Measurements from ENCODE around the gene APOD.

APOD gene

DNA sequence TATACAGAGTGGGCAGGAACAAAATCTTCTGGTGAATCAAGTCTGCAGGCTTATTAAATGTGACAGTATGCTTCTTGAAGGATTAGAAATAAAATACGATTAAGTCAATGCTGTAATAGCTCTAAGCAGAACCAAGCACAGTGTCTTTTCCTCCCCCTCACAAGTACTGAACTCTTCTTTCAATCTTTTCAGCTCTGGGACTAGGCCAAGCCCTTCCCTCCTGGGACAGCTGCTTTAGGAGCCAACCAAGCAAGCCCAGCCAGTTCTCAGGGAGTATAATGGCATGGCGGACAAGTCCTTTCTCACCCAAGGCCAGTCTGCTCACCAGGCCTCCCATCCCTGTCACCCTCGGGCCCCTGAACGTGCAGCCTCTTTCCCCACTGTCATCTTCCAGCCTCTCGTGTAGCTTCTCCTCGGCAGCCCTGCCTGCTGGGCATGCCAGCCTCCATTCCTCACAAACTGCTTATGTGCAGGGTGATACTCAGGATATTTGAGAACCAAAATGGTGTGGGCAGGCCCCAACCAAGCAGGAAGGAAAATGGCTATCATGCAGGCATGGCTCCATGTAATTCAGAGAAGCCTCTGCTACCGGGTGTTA, 32.3 kb downstream of the APOD start:
- DNase-seq = no peak

DNA sequence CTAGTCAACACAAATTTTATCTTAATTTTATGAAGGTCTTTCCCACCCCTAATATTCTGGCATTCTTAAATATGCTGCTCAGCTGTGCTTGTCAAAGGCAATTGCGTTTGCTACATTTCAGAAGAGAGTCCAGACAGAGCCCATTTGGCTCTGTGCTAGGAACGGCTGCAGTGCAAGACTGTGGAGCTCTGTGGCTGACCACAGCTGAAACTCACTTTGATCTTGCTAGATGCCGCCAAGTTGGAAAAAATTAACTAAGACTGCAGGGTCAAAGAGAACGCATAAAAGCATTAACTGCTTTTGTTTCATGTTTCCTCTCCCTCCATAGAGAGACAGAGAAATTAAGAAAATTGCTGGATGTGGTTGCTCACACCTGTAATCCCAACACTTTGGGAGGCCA, 33.0 kb downstream of the APOD start:
- DNase-seq = no peak

DNA sequence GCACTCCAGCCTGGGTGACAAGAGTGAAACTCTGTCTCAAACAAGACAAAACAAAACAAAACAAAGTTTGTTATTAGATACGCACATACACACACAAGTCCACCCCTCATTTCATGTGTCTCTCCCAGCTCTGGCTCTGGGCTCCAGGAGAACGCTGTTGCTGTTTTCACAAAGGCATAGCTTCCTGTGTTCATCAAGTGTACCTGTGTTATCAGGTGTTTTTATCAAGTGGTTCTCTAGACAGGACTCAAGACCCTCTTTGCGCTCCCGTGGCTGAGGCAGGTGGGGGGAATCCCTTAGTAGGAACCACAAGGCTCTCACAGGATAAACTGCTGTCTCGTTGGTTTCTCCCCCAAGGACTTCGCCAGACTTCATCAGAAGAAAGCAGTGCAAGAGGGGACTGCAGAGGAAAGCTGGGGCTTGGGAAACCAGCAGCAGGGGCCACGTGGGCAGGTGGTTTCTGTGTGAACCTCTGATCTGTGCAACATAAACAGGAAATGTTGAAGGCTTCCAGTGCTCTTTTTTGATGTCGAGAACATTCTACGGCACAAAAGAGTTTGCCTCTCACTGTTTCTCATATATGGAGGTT, 33.7 kb downstream of the APOD start:
- DNase-seq = no peak

DNA sequence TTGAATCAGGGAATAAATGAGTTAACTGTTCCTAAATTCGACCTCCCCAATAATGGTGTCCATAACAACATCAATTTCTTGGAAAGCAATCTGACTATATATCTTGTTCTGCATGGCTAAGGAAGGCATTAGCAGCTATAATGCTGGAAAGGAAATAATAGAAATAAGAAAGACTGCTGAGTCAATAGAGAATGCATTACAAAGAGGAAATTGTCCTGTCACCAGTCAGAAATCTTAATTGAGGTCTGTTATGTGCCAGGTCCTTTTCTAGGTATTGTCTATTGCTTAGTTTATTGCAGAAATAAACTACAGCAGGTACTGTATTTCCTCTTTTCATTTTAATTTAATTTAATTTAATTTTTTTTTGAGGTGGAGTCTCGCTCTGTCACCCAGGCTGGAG, 34.8 kb downstream of the APOD start:
- DNase-seq = no peak

DNA sequence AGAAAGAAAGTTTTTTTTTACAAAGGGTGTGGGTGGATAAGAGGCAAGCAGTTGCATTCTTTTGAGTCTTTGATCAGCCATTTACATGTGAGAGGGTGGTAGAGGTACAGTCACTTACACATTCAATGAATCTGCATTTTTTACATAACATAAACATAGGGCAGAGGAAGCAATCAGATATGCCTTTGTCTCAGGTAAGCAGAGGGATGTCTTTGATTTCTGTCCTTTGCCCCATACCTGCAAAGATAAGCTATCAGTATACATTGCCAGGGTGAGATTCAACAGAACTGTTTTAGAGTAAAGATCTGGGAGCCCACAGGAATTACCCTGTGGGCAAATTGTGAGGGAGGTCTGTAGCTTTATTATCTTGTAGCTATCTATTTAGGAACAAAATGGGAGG, 35.2 kb downstream of the APOD start:
- DNase-seq = no peak

DNA sequence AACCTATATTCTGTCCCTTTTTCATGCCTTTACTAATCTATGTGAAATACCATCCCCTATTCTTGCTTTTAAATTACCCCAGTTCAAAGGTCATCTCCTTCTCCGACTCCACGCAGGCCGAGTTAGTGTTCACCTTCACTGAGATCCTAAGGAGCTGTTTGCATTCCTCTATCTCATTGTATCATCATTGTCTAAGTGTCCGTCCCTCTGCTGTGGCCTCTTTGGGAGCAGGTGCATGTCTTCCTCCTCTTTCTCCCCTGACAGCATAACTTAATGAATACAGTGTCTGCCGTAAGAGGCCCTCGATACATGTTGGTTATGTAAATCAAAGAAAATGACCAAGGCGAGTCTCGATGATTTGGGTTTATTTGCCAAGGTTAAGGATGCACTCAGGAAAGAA, 35.7 kb downstream of the APOD start:
- DNase-seq = no peak

DNA sequence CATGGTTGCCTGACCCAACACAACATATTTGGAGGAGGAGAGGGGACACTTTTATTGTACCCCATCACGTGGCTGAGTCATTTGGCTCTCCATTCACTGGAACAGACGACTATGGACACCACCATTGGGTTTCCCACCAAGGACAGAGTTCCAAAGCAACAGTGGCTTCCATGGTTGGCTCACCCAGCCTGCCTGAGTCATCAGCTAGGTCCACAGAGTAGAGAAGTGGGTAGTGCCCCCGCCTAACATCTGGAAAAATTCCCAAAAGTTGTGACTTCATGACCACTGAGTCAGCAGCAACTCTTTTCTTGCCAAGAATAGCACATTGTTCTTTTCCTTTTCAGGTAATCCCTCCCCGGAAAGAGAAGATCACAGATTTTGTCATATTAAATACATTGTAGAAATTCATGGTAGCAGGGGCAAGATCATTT, 37.6 kb downstream of the APOD start:
- no peak for DNase-seq

DNA sequence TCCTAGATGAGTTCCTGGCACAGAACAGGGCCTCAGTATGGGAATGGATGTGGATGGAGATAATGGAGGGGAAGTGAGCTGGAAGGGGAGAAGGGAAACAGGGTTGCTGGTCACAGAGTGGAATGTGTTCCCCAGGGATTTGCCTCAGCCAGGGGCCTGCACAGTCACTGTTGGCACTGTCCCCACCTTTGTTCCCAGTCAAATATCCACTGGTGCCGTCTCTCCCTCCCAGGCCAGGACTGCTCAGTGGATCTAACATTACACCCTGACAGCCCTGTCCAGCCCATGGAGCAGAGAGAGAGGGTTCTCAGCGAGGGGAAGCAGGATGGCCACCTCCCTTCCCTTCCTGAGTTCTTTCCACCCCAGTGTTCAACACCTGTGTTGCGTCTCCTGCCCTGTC, 39.1 kb downstream of the APOD start:
- no peak for DNase-seq

DNA sequence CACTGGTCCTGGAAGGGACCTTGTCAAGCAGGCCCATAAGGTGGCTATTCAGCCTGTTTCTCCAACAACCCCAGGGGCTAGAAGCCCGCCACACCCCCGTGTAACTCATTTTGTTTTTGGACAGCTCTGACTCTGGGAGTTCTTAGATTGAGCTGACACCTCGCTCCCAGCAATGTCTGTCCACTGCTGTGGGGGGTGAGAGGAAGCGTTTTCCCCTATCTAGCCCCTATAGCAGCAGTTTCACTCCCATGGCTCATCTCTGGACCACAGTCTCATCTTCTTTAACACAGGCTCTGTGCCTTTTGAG, 39.6 kb downstream of the APOD start:
- DNase-seq = no peak

DNA sequence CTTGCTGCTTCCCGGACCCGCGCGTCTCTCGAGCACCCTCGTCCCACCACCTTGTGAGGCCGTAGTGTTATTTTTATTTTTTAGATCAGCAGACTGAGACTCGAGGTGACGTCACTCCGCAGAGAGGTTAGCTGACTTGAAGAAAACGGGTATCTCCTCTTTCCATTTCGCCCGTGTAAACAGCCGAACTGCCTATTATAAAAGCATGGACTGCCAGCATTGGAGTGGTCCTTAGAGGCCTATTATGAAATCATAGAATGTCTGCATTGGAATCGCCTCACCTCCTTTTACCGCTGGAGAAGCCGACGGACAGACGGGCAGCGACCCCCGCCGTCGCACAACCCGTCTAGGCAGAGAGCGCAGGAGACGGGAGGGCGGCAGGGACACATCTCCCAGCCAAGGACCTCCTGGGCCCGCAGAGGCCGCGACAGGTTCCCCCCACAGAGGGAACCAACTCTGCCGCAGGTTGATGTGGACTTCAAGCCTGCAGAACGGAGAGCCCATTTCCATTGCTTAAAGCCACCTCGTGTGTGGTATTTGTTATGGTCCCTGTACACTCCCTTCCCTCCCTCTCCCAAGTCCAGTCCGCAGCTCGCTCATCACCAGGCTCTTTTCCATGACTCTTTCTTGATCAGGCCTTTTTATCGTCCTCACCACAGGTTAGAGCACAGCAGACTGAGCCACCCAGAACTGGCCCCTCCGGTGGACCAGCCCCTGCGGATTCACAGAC, 40.1 kb downstream of the APOD start:
- no peak for DNase-seq

DNA sequence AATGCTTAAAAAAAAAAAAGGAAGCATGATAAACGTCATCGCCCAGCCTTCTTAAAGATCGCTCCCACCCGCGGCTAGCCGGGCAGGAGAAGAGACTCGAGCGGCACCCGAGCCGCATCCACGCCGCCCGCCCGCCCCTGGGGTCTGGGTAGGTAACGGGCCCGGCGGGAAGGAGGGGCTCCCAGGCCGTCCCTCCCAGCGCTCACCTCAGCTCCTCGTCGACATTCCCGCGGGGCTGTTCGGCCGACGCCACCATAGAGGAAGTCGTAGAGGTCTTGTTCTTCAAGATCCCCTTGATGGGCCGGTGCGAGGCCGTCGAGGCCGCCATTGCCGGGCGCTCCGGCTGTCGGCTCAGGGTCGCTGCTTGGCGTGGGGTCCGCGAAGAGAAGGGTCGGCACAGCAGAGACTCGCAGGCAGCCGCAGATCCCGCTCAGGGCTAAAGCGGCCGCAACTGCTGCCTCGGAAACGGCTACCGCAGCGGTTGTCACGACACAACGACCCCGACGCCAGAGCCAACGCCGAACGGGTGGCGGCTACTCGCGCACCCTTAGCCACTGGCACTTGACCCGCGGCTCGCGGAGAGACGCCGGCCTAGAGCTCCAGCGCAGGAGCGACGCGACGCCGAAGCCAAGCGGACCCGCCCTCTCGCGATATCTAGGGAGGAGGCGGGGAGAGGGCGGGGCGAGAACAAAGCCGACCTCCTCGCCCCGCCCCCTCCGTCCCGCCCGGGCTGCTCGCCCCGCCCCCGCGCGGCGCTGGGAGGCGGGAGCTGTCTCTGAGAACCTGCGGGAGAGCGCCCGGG, 40.8 kb downstream of the APOD start, which contains the start of gene PPP1R2:
Gene PPP1R2, minus strand, starts transcription at position 628 of the 802 bp plus-strand sequence. Its CDS starts 300 bp downstream, at position 328.
- no peak for DNase-seq

DNA sequence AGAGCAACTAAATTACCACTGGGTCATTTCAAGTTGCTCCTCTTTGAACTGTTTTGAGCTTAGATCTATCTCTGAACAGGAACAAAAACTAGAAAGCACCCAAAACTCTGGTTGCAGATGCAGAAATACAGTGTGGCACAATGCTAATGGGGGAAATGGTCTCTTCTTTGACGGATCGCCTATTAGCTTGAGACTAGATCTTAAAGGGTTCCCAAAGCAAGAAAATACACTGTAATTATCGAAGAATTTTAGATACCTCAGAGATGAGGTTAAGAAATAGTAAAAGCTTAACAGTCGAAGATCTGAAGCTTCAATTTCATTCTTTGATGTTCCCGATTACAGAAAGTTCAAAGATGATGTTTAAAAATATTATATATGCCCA, 41.4 kb downstream of the APOD start:
- no peak for DNase-seq

DNA sequence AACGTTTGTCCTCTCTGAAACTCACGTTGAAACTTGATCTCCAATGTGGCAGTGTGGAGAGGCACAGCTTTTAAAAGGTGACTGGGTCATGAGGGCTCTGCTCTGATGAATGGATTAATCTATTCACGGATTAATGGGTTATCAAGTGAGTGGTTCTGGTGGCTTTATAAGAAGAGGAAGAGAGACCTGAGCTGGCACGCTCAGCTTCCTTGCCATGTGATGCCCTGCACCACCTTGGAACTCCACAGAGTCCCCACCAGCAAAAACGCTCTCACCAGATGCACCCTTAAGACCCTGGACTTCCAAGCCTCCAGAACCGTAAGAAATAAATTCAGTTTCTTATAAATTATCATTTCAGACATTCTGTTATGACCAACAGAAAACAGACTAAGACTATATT, 43.2 kb downstream of the APOD start:
- no peak for DNase-seq

DNA sequence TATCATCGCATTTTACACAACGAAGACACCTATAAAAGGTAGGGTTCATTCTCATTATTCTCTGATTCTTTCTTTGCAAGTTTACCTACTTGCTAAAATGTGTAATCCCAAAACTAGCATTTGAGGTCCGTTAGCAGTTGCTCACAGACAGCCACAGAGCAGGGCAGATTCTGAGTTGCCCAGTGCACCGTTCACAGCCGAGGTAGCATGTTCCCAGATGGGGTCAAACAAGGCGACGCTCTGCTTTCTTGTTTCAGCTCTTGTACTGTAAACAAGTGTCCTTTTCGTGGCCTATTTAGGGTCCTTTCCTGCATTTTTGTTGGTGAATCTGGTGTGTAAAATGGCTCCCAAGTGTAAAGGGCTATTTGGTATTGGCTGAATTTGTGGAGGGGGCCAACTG, 43.7 kb downstream of the APOD start:
- DNase-seq = no peak

DNA sequence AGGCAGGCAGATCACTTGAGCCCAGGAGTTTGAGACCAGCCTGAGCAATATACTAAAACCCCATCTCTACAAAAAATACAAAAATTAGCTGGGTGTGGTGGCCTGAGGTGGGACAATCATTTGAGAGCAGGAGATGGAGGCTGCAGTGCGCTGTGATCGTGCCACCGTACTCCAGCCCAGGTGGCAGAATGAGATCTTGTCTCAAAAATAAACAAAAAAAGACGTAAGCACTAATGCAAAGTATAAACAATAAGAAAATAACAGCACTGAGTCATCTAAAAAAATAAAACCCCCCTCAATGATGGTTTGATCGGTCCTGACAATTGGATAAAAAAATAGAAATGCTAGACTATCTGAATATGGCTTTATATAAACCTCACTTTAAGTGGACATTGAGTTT, 44.3 kb downstream of the APOD start:
- no peak for DNase-seq

DNA sequence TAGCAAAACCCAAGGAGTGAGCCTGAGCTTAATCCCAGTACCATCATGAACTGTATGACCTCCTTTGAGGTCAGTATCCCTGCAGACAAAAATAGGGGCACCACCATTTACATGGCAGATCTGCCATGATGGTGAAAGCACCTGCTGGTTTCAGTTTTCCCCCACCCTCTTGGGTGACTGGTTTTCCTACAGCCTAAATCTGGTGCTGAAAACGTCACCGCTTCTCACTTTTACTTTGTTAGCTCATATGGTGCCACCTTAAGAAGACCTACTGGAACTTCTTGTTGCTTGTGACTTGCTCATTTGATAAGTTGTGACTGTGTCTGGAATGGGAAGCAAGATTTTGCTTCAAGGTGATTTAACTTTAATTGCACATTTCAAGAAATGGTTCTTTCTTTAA, 45.7 kb downstream of the APOD start:
- no peak for DNase-seq

DNA sequence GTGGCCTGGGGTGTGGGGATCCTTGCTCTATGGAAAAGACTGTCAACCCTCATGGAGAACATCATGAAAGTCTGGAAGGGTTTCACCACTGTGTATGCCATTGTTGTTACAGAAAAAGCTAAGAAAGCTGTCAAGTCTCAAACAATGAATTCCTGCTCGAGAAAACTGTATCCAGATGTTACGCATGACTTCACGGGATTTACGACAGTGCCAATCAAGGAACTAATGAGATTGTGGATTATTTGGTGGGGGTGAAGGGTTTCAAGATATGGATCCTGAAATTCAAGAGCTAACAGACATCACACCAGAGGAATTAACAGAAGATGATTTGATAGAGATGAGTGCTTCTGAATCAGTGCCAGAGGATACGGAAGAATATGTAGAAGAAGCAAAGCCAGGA, 48.4 kb downstream of the APOD start:
- no peak for DNase-seq

DNA sequence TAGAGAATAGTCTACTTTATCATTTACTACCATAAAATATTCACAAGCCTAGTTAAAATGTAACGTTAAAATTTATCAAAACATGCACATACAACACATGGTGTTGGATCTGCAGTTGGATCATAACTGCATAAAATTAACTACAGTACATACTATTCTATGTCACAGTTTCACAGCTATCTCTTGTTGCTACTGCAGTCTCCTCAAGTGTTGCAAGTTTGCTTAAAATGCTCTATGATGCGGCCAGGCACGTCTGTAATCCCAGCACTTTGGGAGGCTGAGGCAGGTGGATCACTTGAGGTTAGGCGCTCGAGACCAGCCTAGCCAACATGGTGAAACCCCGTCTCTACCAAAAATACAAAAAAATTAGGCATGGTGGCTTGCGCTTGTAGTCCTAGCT, 50.9 kb downstream of the APOD start:
- no peak for DNase-seq

DNA sequence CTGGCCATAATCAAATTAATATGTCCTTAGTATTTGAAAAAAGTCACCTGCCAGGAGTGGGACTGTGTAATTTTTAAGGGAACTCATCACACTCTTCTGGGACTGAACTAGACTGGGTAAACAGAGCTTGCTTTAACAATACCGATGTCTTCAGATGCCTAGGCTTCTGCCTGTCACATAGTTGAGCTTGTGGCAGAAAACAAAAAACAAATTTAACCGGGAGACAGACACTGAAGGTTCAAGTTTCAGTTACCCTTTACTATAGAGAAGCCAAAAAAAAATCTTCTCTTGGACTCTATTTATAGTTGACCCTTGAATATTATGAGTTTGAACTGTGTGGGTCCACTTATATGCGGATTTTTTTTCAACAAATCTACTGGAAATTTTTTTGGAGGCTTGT, 51.4 kb downstream of the APOD start:
- no peak for DNase-seq

DNA sequence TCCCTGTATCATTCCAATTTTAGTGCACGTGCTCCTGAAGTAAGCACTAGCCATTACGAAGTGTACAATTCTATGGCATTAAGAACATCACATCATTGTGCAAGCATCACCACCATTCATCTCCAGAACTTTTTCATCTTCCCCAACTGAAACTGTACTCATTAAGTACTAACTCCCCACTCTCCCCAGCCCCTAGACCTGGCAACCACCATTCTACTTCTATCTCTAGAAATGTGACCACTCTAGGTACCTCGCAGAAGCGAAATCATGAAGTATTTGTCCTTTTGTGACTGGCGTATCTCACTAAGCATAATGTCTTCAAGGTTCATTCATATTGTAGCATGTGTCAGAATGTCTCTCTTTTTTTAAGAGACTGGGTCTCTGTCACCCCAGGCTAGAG, 52.1 kb downstream of the APOD start:
- DNase-seq = no peak

DNA sequence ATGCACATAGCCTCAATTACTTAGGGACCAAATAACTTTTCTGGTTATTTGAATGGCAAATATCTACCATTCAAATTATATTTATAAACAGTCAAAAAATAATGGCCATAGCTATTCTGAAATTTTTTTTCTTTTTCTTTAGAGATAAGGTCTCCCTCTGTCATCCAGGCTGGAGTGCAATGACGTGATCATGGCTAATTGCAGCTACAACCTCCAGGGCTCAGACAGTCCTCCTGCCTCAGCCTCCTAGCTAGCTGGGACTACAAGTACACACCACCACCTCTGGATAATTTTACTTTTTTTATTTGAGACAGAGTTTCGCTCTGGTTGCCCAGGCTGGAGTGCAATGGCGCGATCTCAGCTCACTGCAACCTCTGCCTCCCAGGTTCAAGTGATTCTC, 57.2 kb downstream of the APOD start:
- DNase-seq = no peak

DNA sequence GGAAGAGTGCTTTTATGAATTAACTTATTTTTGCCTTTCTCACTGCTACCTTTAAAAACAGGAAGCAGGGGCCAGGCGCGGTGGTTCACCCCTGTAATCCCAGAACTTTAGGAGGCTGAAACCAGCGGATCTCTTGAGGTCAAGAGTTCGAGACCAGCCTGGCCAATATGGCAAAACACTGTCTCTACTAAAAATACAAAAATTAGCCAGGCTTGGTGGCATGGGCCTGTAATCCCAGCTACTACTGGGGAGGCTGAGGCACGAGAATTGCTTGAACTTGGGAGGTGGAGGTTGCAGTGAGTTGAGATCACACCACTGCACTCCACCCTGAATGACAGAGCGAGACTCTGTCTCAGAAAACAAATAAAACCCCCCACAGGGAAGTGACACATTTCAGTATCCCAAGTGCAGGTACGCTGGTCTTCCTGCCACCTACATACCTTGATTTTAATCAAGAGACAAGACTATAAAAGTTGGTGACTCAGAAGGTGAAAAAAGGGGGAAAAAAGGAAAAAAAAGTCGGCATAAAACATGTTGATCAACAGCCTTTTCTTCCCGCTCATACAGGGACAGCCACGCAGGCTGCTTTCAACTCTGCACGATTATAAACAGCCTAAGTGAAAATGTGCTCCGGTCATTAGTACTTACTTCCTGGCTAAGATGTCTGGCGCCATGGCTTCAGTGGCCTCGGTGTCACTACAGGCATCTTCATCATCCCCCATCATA, 59.4 kb downstream of the APOD start:
- DNase-seq = no peak
